Breast epithelium (tissue), 3 donors: ENCODE data around the gene TRPC4AP.

ENCODE experiments used
- CTCF ChIP-seq, 3 donors: fragments of 450-650 bp; IDR thresholded peaks; one replicate each; pipeline ENCODE4 v1.5.1; 2016 to 2017; ENCODE audit warnings: antibody characterized with exemption in 3 of 3, mild to moderate bottlenecking in 3 of 3, moderate library complexity in 3 of 3
- POLR2A ChIP-seq: fragments of 450-650 bp; IDR thresholded peaks from one replicate; pipeline ENCODE4 v1.6.1; 2016; ENCODE audit warnings: antibody characterized with exemption, mild to moderate bottlenecking, moderate library complexity
- POLR2AphosphoS5 ChIP-seq, 3 donors: sonication (generic); formaldehyde crosslinking; IDR thresholded peaks; one replicate each; pipeline ENCODE4 v1.6.1; 2017; ENCODE audit warnings: antibody characterized with exemption in 3 of 3

GRCh38 chr20:35111141-35111888 lies 18.7 kb upstream of the TRPC4AP start:
- no peak for TF ChIP-seq CTCF (IDR thresholded peaks at IDR 0.05)
- TF ChIP-seq POLR2AphosphoS5 (IDR thresholded peaks at IDR 0.05): no peak
- no peak for TF ChIP-seq POLR2A
